H9 (cell line): Measurements from ENCODE around the gene GSTA5. TPM values are rescaled to one million over a fixed set of nuclear protein-coding genes. Genes with fewer than 3 reads are reported as not detected.

Experiments used
- DNase-seq: peaks from one replicate; pipeline ENCODE4 v3.0.0-alpha.2; 2017
- H2AFZ ChIP-seq: one replicate; pipeline ENCODE4 v1.6.1; 2013; ENCODE audit warnings: mild to moderate bottlenecking, low read length, control low read depth, moderate library complexity
- H2AK5ac ChIP-seq: 2 replicates; pipeline ENCODE4 v1.6.1; 2013; ENCODE audit warnings: low read length, control low read depth, mixed read lengths; ENCODE audit not compliant: insufficient read length
- H2BK120ac ChIP-seq: one replicate; pipeline ENCODE4 v1.6.1; 2013; ENCODE audit warnings: low read depth, mild to moderate bottlenecking, low read length, control low read depth, inconsistent platforms; ENCODE audit not compliant: poor library complexity, severe bottlenecking
- H2BK12ac ChIP-seq: 2 replicates; pipeline ENCODE4 v1.6.1; 2013; ENCODE audit warnings: low read length, control low read depth, mixed read lengths, low read depth; ENCODE audit not compliant: insufficient read length
- H2BK15ac ChIP-seq: 2 replicates; pipeline ENCODE4 v1.6.1; 2013; ENCODE audit warnings: low read depth, low read length, control low read depth
- H2BK20ac ChIP-seq: one replicate; pipeline ENCODE4 v1.6.1; 2013; ENCODE audit warnings: low read depth, mild to moderate bottlenecking, low read length, control low read depth, inconsistent platforms; ENCODE audit not compliant: poor library complexity, severe bottlenecking
- H2BK5ac ChIP-seq: 2 replicates; pipeline ENCODE4 v1.6.1; 2013; ENCODE audit warnings: low read length, control low read depth, mixed read lengths; ENCODE audit not compliant: insufficient read length
- H3K14ac ChIP-seq: 2 replicates; pipeline ENCODE4 v1.6.1; 2013; ENCODE audit warnings: low read length, control low read depth; ENCODE audit not compliant: insufficient read depth
- H3K18ac ChIP-seq: 2 replicates; pipeline ENCODE4 v1.6.1; 2013; ENCODE audit warnings: low read depth, mild to moderate bottlenecking, mixed read lengths, low read length, control low read depth; ENCODE audit not compliant: insufficient read length
- H3K23ac ChIP-seq: 2 replicates; pipeline ENCODE4 v1.6.1; 2013; ENCODE audit warnings: low read length, control low read depth, mixed read lengths, low read depth; ENCODE audit not compliant: insufficient read length
- H3K23me2 ChIP-seq: 2 replicates; pipeline ENCODE4 v1.6.1; 2013; ENCODE audit warnings: low read depth, mild to moderate bottlenecking, mixed read lengths, low read length, control low read depth; ENCODE audit not compliant: insufficient read length, poor library complexity, severe bottlenecking
- H3K27ac ChIP-seq: 2 replicates; pipeline ENCODE4 v1.5.1; 2013; ENCODE audit warnings: low read length, control low read depth, mixed read lengths, low read depth; ENCODE audit not compliant: insufficient read length
- H3K27me3 ChIP-seq: 2 replicates; pipeline ENCODE4 v1.6.1; 2013; ENCODE audit warnings: low read length, control low read depth, inconsistent platforms; ENCODE audit not compliant: insufficient read depth
- H3K4ac ChIP-seq: 2 replicates; pipeline ENCODE4 v1.6.1; 2013; ENCODE audit warnings: low read depth, mild to moderate bottlenecking, control low read depth, inconsistent platforms, low read length, moderate library complexity
- H3K4me1 ChIP-seq: 2 replicates; pipeline ENCODE4 v1.6.1; 2013; ENCODE audit warnings: low read length, control low read depth, inconsistent platforms; ENCODE audit not compliant: insufficient read depth
- H3K4me2 ChIP-seq: 2 replicates; pipeline ENCODE4 v1.6.1; 2013; ENCODE audit warnings: low read length, control low read depth, mixed read lengths; ENCODE audit not compliant: insufficient read length, insufficient read depth
- H3K56ac ChIP-seq: 2 replicates; pipeline ENCODE4 v1.6.1; 2013; ENCODE audit warnings: low read depth, mild to moderate bottlenecking, mixed read lengths, low read length, control low read depth; ENCODE audit not compliant: insufficient read length
- H3K79me1 ChIP-seq: 2 replicates; pipeline ENCODE4 v1.6.1; 2013; ENCODE audit warnings: low read depth, mild to moderate bottlenecking, moderate library complexity, low read length, control low read depth, inconsistent platforms; ENCODE audit not compliant: insufficient read depth, poor library complexity, severe bottlenecking
- H3K79me2 ChIP-seq: 2 replicates; pipeline ENCODE4 v1.6.1; 2013; ENCODE audit warnings: low read length, control low read depth, inconsistent platforms; ENCODE audit not compliant: insufficient read depth
- H3K9ac ChIP-seq: 2 replicates; pipeline ENCODE4 v1.6.1; 2013; ENCODE audit warnings: low read length, control low read depth, mixed read lengths; ENCODE audit not compliant: insufficient read length; ENCODE audit errors: extremely low read depth
- H3K9me3 ChIP-seq: one replicate; pipeline ENCODE4 v1.6.1; 2013; ENCODE audit warnings: low read depth, low read length, inconsistent platforms; ENCODE audit not compliant: control insufficient read depth
- H3T11ph ChIP-seq: one replicate; pipeline ENCODE4 v1.6.1; 2013; ENCODE audit warnings: mild to moderate bottlenecking, low read length, control low read depth, inconsistent platforms
- H4K20me1 ChIP-seq: one replicate; pipeline ENCODE4 v1.6.1; 2013; ENCODE audit not compliant: control insufficient read depth, insufficient read length, insufficient read depth
- H4K5ac ChIP-seq: 2 replicates; pipeline ENCODE4 v1.6.1; 2013; ENCODE audit warnings: low read depth, mild to moderate bottlenecking, mixed read lengths, low read length, control low read depth; ENCODE audit not compliant: insufficient read length
- H4K8ac ChIP-seq: replicated peaks from 2 replicates; pipeline ENCODE4 v1.6.1; 2013; ENCODE audit warnings: low read length, control low read depth, mixed read lengths, low read depth; ENCODE audit not compliant: insufficient read length
- H4K91ac ChIP-seq: 2 replicates; pipeline ENCODE4 v1.6.1; 2013; ENCODE audit warnings: low read depth, mild to moderate bottlenecking, moderate library complexity, mixed read lengths, low read length, control low read depth; ENCODE audit not compliant: insufficient read length
- H3K27ac Mint-ChIP-seq, 3 experiments: 2 replicates in 2 of 3; 3 replicates in 1 of 3; pipeline ENCODE4 v1.8.0; 2020 to 2021; ENCODE audit warnings: mixed read lengths in 3 of 3, mild to moderate bottlenecking in 1 of 3, moderate library complexity in 1 of 3
- H3K27me3 Mint-ChIP-seq: 2 replicates; pipeline ENCODE4 v1.8.0; 2021; ENCODE audit warnings: low read depth, mild to moderate bottlenecking, moderate library complexity, mixed read lengths
- H3K36me3 Mint-ChIP-seq, 3 experiments: 2 replicates in 2 of 3; 3 replicates in 1 of 3; pipeline ENCODE4 v1.8.0; 2020 to 2021; ENCODE audit warnings: low read depth in 3 of 3, mixed read lengths in 3 of 3; ENCODE audit not compliant: insufficient read depth in 1 of 3
- H3K4me1 Mint-ChIP-seq, 2 experiments: 2 replicates each; pipeline ENCODE4 v1.8.0; 2020; ENCODE audit warnings: mixed read lengths in 2 of 2
- H3K4me3 Mint-ChIP-seq, 2 experiments: 2 replicates in 1 of 2; 3 replicates in 1 of 2; pipeline ENCODE4 v1.8.0; 2020 to 2021; ENCODE audit warnings: mild to moderate bottlenecking in 2 of 2, mixed read lengths in 2 of 2, moderate library complexity in 1 of 2
- H3K9me3 Mint-ChIP-seq, 2 experiments: 2 replicates in 1 of 2; 3 replicates in 1 of 2; pipeline ENCODE4 v1.8.0; 2020; ENCODE audit warnings: mild to moderate bottlenecking in 2 of 2, mixed read lengths in 2 of 2, moderate library complexity in 1 of 2
- WGBS: extraction: QIAGEN DNeasy Blood & Tissue Kit; methylation state at CpG from one replicate; pipeline ENCODE4 v1.1.7; 2013; ENCODE audit warnings: missing lambda C conversion rate, low lambda C conversion rate, mixed read lengths; ENCODE audit not compliant: insufficient read length; ENCODE audit errors: extremely low coverage; 5-methylcytosine and 5-hydroxymethylcytosine counted together
- total RNA-seq: library from RNA; stranded (reverse); gene quantifications from 2 replicates; pipeline ENCODE4 v1.2.1, GENCODE V29; 2021
- TF ChIP-seq, protein P1 (sequence below): fragments of 200-600 bp; sonication (generic); conservative IDR thresholded peaks from 3 replicates; pipeline ENCODE4 v1.8.0; 2021; ENCODE audit warnings: antibody characterized with exemption, mild to moderate bottlenecking

The GSTA5 gene
- total RNA-seq, 1 experiment from 2014 or later = not detected

DNA sequence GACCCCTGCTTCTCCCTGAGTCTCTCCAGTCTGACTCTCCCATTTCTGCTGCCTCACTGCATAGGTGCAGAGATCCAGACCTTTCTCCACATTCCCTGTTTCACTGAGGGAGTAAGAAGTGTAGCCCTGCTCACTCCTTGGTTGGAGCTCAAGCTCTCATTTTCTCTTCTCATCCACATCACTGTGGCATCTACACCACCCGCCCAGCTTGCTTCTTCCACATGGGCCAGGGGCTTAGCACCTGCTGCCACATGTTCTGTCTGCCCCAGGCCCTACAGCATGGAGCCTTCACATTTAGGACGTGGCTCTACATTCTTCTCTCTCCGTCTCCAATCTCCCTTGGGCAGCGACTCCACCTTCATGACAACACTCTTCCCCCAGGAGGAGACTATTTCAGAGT, 8.5 kb upstream of the GSTA5 start:
- no peak overlapping the region for H2BK120ac ChIP-seq
- no peak overlapping the region for H3K27ac ChIP-seq
- H3K56ac ChIP-seq = no peak overlapping the region
- no peaks in the 10 kb centered on the region for H3K27me3 ChIP-seq
- no peaks in the 10 kb centered on the region for H3K79me1 ChIP-seq
- H3K27ac Mint-ChIP-seq = no peak overlapping the region
- no peaks in the 10 kb centered on the region for H4K20me1 ChIP-seq
- no peak overlapping the region for H2BK12ac ChIP-seq
- H4K8ac ChIP-seq = no peak overlapping the region
- TF ChIP-seq, protein P1, sequence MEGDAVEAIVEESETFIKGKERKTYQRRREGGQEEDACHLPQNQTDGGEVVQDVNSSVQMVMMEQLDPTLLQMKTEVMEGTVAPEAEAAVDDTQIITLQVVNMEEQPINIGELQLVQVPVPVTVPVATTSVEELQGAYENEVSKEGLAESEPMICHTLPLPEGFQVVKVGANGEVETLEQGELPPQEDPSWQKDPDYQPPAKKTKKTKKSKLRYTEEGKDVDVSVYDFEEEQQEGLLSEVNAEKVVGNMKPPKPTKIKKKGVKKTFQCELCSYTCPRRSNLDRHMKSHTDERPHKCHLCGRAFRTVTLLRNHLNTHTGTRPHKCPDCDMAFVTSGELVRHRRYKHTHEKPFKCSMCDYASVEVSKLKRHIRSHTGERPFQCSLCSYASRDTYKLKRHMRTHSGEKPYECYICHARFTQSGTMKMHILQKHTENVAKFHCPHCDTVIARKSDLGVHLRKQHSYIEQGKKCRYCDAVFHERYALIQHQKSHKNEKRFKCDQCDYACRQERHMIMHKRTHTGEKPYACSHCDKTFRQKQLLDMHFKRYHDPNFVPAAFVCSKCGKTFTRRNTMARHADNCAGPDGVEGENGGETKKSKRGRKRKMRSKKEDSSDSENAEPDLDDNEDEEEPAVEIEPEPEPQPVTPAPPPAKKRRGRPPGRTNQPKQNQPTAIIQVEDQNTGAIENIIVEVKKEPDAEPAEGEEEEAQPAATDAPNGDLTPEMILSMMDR = no peak
- no peaks in the 10 kb centered on the region for H3K23me2 ChIP-seq
- H2BK5ac ChIP-seq = no peak overlapping the region
- no peak overlapping the region for H2BK15ac ChIP-seq
- no peak overlapping the region for H3K23ac ChIP-seq
- no peaks in the 10 kb centered on the region; a peak in 1 of 4 replicates for H3K4me1 Mint-ChIP-seq
- peaks cover 0 to 14% (median 5%) of the 10 kb centered on the region in 3 experiments; a peak in 6 of 7 replicates for H3K36me3 Mint-ChIP-seq
- peaks cover 6% of the 10 kb centered on the region for H3K27me3 Mint-ChIP-seq
- H3K4me1 ChIP-seq = no peaks in the 10 kb centered on the region
- no peak overlapping the region for H2AFZ ChIP-seq
- no peak for DNase-seq
- no peak overlapping the region for H3K9ac ChIP-seq
- no peak overlapping the region for H3K4ac ChIP-seq
- H3K18ac ChIP-seq = no peak overlapping the region
- no peak overlapping the region for H3T11ph ChIP-seq
- H2BK20ac ChIP-seq = no peak overlapping the region
- H3K9me3 ChIP-seq = no peaks in the 10 kb centered on the region
- WGBS = no CpG with 5 or more reads among the region's 4 CpGs
- H4K5ac ChIP-seq = no peak overlapping the region
- H3K79me2 ChIP-seq = no peaks in the 10 kb centered on the region
- H3K4me3 Mint-ChIP-seq = no peak overlapping the region
- no peak overlapping the region for H4K91ac ChIP-seq
- H3K4me2 ChIP-seq = no peak overlapping the region
- no peak overlapping the region for H3K14ac ChIP-seq
- no peak overlapping the region for H2AK5ac ChIP-seq
- peaks cover 15 to 23% of the 10 kb centered on the region in 2 experiments for H3K9me3 Mint-ChIP-seq
